Pulmonary artery endothelial cell (primary cell): ENCODE results near the gene PCDHGA1. TPM values are rescaled to one million over a fixed set of nuclear protein-coding genes. Genes with fewer than 3 reads are reported as not detected.

Source experiments
- DNase-seq: peaks from one replicate; pipeline ENCODE4 v3.0.0-alpha.2; 2011; ENCODE audit warnings: low read depth, low spot score
- total RNA-seq: library from RNA; depleted of rRNA; stranded (reverse); fragments of >200 nt; gene quantifications from 2 replicates; pipeline ENCODE4 v1.2.3, GENCODE V29; 2014

The PCDHGA1 gene
- total RNA-seq, 1 donor from 2014 or later = 0.20 TPM

DNA sequence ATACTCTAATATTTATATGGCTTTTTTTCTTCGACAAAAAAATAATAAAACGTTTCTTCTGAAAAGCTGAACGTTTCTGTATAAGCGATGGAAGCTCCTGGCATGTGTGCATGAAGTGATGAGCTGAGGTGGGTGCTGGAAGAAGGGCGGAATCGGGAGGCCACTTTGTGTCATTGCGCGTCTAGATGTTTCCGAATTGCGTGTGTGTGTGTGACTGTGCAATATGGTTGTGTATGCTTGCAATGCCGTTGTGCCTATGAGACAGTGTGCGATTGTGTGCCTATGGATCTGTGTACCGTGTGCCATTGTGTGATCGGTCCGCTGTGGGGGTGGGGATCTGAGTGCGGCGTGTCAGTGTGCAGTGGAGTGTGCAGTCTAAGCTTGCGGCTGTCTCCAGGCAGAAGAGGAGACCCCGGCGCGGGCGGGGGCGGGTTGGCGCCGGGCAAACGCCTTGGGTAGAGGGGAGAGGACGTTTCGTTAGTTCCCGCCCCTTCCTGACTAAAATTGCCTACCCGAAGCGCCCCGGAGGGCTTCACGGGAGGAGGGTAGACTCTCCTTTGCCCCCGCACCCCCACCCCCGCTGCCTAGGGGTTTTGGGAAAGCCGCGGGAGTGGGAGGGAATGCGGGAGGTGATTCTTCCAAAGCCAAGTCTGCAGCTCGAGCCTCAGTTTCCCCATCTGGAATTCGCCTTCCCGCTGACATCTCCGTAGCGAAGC lies 182.8 kb downstream of the PCDHGA1 start:
- no peak for DNase-seq

DNA sequence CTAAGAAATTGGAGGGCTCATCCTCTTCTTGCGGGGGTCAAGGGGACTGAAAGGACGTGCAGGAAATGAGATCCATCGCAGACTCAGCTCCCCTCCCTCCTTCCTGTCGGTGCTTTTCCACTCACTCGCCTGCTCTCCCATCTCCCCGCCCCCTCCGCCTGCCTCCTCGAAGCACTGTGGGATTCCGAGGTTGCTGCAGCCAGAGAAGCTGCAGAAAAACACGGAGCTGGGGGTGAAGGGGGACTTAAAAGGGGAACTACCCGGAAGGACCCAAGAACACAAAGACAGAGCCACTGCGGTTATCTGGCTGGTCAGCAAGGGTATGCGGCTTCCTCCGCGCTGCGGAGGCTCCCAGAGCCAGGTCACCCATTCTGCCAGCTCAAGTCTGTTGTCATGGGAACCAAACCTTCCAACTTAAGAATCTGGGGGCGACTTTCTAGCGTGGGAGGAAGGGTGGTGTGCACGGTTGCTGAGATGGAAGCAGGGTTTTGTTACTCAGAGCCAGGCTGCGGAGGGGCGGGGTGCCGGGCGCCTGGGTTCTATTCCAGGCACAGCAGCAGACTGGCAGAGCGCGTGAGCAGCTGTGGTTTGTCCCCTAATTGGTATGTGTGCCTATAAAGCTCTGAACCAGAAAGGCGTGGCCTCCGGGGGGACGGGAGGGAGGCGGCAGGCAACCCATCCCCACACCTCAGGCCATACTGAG lies 183.5 kb downstream of the PCDHGA1 start:
- no peak for DNase-seq

DNA sequence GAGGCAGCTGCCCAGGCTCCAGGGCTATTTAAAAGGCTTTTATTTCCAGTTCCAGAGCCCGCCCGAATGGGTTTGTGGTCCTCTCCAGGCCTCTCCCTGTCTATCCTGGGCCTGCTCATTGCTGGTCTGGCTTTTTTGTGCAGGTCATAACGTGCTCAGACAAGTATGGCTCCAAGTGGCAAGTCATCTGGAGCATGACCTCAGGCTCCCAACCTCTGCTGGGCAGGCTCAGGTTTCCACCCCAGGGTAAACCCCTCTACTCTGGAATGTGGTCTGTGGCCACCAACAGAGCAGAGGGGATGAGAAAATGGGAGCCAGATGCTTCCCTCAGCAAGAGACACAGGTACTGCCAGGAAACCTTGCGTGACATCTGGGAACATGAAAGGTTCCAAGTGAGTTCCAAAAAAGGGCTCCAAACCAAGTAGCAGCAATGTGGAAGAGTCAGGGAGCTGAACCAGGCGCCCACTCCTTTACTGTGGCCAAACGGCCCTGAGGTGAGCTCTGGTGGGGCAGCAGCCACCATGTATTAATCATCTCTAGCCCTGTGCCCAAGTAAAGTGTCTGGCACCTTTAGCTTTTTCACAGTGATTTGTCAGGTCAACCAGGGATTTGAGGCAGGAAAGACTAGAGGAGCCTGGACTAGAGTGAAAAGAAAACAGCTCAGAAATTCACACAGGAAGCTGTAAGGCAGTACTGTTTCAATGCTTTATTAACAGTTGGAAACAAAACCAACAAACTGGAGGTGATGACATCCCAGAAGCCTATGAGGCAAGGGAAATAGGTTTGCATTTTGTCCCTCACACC lies 184.2 kb downstream of the PCDHGA1 start:
- no peak for DNase-seq

DNA sequence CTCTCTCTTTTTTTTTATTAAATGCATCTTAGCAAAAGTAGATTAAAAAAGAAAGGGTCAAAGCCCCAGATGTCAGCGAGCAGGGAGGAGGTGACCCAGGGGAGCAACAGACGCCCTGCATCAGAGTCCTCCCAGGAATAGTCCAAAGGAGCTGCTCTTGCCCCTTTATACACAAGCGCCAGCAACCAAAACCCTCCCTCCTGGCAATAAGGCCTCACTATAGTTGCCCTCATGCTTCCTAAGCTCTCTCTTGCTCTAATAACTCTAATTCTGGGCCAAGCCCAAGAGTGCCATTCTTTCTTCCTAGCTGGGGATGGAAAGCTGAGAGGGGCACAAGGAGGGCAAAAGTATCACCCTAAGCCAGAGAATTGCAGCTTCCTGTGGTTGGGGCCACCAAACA lies 184.8 kb downstream of the PCDHGA1 start:
- DNase-seq = no peak

DNA sequence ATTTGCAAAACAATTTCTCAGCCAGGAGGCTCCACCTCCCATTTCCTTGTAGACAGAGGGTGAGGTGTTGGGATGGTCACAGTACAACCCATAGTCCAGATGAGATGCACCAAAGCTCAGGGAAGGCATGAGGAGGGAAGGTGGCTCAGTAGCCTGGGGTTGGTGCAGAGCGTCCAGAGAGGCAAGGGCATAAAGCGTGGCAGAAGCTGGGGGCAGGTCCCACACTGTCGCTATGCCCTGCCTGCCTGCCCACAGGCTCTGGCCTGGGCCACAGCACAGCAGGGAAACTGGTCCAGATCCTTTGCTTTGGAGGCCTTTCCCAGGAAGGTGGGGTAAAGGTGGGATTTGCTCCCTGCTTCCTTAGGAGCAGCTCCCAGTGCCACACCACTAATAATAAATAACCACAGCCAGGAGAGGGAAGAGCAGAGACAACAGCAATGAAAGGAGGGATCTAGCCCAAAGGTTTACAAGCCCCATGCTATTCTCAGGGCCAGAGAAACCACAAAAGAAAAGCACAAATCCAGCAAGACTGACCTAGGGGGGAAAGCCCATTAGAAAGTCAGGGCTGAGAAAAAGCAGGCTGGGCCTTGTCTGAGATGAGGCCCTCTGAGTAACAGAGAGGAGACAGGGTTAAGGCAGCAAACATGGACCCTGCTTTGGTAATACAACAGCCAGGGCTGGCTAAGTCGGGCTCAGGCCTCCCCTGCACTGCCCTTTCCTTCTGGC lies 185.8 kb downstream of the PCDHGA1 start:
- DNase-seq = no peak

DNA sequence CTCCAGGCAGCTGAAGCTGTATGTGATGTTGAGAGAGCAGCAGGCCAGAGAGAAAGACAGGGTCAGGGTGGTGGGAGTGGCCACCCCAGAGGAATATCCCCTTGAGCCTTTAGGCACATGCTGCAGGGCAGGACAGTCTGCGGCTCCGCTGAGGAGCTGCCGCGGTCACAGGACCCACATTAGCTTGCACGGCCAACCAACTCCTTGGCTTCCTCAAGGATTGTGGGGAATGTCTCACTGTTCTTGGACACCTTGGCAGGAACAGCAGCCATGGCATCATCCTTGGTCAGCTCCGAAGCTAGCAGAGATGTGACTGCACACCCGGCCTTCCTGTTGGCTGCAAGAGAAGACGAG lies 186.3 kb downstream of the PCDHGA1 start:
- DNase-seq = no peak

DNA sequence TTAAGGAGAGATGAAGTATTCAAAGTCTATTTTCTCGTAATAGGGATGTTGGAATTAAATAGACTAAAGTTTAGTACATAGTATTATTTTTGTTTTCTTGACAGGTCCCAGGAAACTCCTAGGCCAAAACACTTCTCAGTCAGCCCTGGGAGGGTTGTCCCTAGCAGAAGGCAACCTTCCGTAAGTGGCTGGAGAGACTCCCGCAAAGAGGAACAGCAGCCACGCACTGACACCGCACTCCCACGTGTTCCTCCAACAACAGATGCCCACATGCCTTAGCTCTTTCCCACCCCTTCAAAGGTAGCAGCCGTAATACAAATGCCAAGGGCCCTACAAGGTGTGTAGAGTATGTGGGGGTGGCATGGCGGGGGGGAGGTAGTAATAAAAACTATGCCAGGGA lies 187.0 kb downstream of the PCDHGA1 start:
- DNase-seq = no peak

DNA sequence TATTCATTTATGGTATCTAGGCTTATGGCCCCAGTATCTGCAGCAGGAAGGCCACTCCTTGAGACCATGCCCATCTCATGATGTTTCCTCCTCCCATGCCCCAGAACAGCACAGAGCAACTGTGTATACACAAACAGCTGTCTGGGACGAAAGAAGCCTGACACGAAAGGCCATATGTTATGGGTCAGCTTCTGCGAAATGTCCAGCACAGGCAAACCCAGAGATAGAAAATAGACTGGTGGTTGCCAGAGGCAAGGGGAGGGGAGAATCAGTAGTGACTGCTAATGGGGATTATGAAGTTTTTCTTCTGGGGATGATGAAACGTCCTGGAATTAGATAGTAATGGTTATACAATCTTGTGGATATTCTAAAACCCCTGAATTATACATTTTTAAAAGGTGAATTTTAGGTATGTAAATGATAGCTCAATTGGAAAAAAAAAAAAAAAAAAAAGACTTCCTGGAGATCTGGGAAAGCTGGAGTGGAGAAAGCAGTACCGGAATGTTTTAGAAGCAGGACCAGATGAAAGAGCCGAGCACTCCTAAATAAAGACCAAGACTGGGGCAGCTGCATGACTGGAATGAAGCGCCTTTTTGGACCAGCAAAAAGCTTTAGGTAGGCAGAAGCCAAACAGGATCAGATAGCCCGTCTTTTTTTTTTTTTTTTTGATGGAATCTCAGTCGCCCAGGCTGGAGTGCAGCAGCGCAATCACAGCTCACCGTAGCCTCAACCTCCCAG lies 187.7 kb downstream of the PCDHGA1 start:
- DNase-seq = no peak

DNA sequence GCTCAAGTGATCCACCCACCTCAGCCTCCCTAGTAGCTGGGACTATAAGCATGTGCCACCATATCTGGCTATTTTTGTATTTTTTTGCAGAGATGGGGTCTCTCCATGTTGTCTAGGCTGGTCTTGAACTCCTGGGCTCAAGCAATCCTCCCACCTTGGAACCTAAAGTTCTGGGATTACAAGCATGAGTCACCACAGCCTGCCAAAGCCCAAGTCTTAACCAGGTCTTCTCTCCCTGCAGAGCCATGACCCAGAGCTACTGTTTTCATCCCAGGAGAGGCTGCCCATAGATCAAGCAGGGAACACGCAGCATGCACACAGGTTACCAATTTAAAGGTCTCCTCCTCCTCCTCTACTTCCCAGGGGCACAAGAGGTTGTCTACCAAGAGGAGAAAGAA lies 188.3 kb downstream of the PCDHGA1 start:
- DNase-seq = no peak

DNA sequence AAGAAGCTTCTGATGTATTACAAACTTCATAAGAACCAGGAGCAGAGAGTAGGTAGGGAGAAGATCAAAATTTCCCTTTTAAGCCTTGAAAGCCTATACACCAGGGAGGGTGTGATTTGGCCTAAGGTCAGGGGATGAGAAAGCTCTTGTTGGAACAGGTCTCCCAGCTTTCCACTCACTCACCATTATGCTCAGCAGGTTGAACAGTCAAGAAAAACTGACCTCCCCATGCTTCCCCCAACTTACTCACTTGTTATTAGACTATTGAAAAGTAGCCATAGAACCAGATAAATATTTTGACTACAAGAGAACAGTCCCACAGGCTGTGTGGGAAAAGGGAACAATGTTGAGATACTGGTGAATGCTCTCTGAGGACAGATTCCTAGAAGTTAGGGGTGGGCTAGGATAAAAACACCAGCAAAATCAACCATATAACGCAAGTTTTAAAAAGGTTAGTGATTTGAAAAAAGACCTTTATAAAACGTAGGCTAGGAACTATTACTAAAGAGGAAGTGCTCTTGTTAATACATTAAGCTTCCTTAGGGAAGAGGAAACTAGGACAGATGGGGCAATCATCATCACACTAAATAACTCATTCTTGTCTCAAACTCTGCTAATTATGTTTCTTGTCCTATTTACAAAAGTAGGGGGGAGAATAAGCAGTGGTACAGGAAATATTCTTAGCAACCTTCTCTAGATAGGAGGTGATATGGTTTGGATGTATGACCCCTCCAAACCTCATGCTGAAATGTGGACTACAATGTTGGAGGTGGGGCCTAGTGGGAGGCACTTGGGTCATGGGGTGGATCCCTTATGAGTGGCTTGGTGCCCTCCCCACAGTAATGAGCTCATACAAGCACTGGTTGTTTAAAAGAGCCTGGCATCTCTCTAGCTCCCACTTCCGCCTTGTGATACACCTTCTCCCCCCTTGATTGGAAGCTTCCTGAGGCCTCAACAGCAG lies 189.6 kb downstream of the PCDHGA1 start:
- no peak for DNase-seq

DNA sequence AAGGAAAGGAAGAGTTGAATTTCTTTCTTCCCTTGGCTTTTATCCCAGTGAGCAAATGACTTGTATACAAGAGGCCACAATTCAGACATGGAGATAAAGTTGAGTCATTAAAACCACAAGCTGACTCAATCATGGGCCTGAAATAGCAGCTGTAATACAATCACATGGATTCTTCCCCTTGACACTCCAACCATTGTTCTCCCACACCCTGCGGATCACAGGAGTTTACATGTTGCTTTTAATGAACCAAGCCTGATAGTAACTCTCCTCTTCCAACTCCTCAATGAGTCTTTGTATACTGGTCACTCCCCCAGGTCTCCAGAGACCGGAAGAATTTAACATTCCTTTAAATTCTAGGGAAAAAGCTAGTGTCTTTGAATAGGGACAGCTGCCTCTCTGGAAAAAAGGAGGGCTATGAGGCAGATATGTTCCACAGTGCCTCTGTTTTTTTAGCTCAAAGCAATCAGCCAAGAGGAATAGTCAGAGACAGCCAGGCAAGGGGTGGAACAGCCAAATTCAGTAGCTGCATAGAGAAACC lies 191.0 kb downstream of the PCDHGA1 start:
- DNase-seq = peak; percentile 95

DNA sequence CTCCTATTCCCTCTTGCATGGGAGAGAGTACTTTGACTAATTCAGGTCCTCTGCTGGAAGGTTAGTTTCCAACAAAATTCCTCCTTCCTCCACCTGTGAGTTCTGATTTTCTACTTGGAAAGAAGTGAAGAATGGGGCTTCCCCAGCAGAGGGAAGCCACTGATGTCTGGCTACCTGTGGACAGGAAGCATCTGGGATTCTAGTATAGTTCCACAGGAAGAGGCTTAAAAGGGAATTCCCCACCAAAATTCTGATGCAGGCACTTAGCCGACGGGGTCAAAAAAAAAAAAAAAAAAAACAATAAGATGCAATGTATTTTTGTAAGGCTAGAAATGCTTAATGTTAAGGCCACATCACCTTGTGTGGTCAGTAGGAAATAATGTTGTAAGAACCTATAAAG lies 192.0 kb downstream of the PCDHGA1 start:
- DNase-seq = no peak

DNA sequence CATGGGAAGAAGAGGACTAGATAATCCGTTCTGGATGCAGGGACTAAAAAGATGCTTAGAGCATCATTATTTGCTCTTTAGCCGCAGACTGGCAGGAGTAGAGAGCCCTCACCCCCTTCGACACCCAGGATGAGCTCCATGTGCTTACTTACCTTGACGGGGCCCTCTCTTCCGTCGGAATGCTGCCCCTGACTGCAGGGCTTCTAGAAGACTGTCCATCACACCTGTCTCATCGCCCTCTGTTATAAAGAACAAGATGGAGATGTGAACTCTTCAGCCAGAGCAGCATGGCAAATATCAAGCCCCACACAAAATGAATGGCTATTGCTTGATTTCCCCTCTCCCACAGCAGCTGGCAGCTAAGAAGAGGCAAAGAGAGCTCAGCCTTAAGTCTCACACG lies 193.7 kb downstream of the PCDHGA1 start:
- no peak for DNase-seq

DNA sequence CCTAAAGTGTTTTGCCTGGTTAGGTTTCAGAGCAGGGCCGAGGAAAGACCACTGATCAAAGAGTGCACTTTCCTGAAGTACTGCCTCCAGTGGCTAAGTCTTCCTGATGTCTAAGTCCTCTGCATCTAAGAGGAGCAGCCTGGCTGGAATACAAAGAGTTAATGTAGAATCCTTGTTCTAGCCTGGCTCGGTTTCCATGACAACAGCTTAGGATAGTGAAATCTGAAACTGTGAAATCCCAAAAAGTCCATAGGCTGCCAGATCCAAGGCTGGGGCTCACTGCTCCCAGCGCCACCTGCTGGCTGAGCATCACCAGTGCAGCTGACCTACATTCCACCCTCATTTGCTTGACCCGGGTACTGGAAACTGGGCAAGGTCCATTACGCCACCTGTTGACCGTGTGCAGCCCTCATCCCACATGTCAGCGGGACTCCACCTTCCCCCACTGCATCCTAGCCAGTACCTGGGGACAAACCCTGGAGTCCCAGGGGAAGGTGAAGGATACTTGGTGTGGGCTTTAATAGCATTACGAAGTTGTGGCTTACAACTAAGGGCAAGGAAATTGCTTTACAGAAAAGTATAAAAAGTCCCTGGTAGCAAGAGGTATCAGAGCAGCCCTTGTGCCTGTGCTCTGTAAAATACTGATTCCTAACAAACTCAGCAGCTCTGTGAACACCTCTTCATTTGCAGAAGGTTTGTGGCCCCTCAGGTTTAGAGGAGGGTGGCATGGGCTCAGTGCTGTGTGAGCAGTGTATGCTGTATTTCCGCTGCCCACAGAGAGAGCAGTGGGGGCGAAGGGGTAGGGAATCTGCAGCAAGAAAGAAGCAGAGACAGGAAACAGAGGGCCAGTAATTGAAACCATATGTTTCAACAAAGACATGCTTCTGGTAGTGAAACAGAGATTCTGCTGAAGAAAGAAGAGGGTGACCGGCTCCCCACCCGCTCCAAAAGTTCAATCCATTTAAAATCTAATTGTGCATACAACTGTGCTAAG lies 194.6 kb downstream of the PCDHGA1 start:
- peak; percentile 73 for DNase-seq

DNA sequence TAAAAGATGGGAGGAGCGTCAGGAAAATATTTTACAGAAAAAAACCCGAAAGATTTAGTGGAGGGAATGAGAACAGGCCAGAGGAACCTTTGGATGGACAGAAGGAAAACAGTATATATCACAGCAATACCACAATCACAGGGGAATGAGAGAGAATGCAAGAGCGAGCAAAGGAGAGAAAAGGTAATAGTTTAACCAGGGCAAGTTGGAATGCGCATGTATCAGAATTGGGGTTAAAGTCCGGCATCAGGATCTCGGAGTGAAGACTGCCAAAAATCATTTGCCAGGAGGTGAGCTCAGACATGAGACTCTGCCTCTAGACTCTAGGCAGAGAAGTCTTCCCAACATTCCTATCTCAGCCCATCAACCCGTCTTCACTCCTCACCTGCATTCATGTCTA lies 195.3 kb downstream of the PCDHGA1 start:
- no peak for DNase-seq

DNA sequence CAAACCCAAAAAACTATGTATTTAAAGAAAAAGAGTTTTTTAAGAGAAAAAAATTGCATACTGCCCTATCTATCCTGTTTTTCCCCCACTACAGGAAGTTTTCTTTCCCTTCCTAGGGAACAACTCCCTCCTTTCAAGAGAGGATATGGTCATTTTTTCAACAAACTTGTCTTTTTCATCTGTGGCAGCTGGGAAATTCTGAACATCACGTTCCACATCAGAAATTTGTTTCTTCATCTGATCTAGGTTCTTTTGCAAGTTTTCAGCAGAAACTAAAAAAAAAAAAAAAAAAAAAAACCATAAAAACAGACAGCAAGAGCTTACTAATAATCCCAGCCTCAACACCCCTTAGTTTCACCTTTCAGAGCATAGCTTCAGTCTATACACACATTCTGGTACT lies 197.1 kb downstream of the PCDHGA1 start:
- no peak for DNase-seq

DNA sequence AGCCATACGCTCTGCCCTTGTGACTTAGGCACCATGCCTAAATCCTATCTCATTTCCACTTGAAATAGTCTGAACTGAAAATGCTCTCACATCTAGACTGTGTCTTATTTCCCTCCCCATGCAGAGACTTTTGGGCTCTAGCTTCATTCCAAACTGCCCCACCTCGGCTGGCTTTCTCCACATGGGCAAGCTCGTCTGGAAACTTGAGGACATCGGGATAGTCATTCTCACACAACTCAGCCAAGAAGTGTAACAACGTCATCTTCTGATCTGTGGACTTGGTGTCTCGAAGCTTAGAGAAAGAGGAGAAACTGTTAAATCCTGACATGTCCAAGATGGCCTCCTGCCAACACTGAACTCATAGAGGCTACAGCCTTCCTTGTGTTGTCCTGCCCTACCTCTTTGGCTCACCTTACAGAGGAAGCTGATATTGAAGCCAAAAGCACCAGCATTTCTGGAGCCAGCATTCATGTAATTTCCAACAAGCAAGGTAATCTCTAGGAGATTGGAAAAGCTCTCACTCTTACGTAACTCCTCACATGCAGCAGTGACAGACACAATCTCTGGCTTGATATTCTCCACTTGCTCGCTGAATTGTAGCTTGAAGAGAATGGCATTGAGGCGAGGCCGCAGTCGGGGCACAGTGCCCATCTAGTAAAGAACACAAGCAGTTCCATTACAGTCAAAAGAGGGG lies 198.1 kb downstream of the PCDHGA1 start:
- no peak for DNase-seq

DNA sequence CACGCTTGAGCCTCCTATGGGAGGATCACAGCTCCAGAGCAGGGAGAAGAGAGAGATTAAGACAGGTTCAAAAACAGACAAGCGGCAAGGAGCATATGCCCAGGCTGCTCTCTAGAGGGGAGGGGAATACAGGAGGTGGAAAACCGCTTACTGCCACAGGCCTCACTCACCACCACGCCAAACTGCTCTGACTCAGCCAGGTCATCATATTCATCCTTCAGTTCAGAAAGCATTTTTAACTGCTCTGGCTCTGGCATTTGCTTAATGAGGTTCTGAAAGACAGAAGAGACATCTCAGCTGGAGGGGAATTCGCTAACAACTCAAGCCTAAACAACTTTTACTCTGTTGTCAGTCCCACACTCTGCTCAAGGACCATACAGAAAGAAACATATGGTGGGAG lies 198.7 kb downstream of the PCDHGA1 start:
- DNase-seq = no peak
